ENCODE measurements around the gene UBE3D. TPM values are rescaled to one million over a fixed set of nuclear protein-coding genes. Genes with fewer than 3 reads are reported as not detected.

UBE3D gene
- total RNA-seq, 1 experiment from 2014 or later = 10.9 TPM

DNA sequence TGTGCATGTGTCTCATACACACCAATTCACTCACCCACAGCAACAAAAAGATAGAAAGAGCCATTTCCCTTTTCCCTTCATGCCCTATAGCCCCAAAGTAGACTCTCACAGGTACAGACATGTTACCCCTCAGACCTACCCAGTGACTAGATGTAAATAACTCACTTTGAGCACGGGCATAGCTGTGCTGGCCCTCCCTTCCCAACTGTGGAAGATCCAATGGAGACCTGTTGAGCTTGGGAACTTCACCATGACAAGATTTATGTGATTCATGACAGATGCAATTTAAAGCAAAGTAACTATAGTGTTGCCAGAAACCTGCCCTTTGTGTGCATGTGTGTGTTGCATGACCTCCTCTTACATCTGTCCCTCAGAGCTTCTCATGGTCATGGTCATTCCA, 175.4 kb downstream of the UBE3D start:
- H3K9me3 ChIP-seq = no peaks in the 10 kb centered on the region
- no peaks in the 10 kb centered on the region for H3K4me1 ChIP-seq
- no peak for TF ChIP-seq CTCF (IDR thresholded peaks at IDR 0.05; ENCODE audit: insufficient read depth in 1 of 2, low read depth in 1 of 2, low read length in 1 of 2, severe bottlenecking in 1 of 2, unreplicated experiment in 1 of 2)
- Mint-ChIP-seq H3K36me3 (ENCODE audit: insufficient read depth, unreplicated experiment) (no peaks in the 10 kb centered on the region), H3K4me3 (ENCODE audit: unreplicated experiment) (no peak overlapping the region), H3K9me3 (ENCODE audit: unreplicated experiment) (no peaks in the 10 kb centered on the region), H3K27me3 (ENCODE audit: insufficient read depth, unreplicated experiment) (no peaks in the 10 kb centered on the region), H3K27ac (ENCODE audit: unreplicated experiment) (no peak overlapping the region), H3K4me1 (ENCODE audit: low read depth, unreplicated experiment) (no peaks in the 10 kb centered on the region)
- ChIA-PET POLR2A (no interaction called here), CTCF (no interaction called here)
- no peak for DNase-seq
- no TSS peak for BruUV-seq (replicated peaks)
- no peaks in the 10 kb centered on the region for H3K27me3 ChIP-seq (replicated peaks; ENCODE audit: control insufficient read depth, insufficient read depth, low read length)
- H3K4me3 ChIP-seq (ENCODE audit: low read depth, low read length) = no peak overlapping the region
- H3K36me3 ChIP-seq (ENCODE audit: control insufficient read depth, insufficient read depth, low read length) = no peaks in the 10 kb centered on the region
- intact Hi-C loops (cut with micrococcal nuclease; ENCODE audit: unreplicated experiment) = no loop called here

GRCh38 chr6:82889143-82889542, 176.5 kb downstream of the UBE3D start:
- H3K36me3 Mint-ChIP-seq (ENCODE audit: insufficient read depth, unreplicated experiment) = no peaks in the 10 kb centered on the region
- no peak for TF ChIP-seq CTCF (IDR thresholded peaks at IDR 0.05; ENCODE audit: insufficient read depth in 1 of 2, low read depth in 1 of 2, low read length in 1 of 2, severe bottlenecking in 1 of 2, unreplicated experiment in 1 of 2)
- ChIA-PET CTCF (no interaction called here), POLR2A (no interaction called here)
- no peaks in the 10 kb centered on the region for H3K9me3 ChIP-seq
- no peak overlapping the region for H3K4me3 Mint-ChIP-seq (ENCODE audit: unreplicated experiment)
- no peaks in the 10 kb centered on the region for H3K27me3 ChIP-seq (replicated peaks; ENCODE audit: control insufficient read depth, insufficient read depth, low read length)
- H3K27ac Mint-ChIP-seq (ENCODE audit: unreplicated experiment) = no peak overlapping the region
- intact Hi-C loops (cut with micrococcal nuclease; ENCODE audit: unreplicated experiment) = no loop called here
- no peak for DNase-seq
- peaks cover 2% of the 10 kb centered on the region for H3K27me3 Mint-ChIP-seq (ENCODE audit: insufficient read depth, unreplicated experiment)
- no TSS peak for BruUV-seq (replicated peaks)
- H3K4me3 ChIP-seq (ENCODE audit: low read depth, low read length) = no peak overlapping the region
- H3K4me1 ChIP-seq = no peaks in the 10 kb centered on the region
- H3K36me3 ChIP-seq (ENCODE audit: control insufficient read depth, insufficient read depth, low read length) = no peaks in the 10 kb centered on the region
- H3K4me1 Mint-ChIP-seq (ENCODE audit: low read depth, unreplicated experiment) = no peaks in the 10 kb centered on the region
- H3K9me3 Mint-ChIP-seq (ENCODE audit: unreplicated experiment) = no peaks in the 10 kb centered on the region

DNA sequence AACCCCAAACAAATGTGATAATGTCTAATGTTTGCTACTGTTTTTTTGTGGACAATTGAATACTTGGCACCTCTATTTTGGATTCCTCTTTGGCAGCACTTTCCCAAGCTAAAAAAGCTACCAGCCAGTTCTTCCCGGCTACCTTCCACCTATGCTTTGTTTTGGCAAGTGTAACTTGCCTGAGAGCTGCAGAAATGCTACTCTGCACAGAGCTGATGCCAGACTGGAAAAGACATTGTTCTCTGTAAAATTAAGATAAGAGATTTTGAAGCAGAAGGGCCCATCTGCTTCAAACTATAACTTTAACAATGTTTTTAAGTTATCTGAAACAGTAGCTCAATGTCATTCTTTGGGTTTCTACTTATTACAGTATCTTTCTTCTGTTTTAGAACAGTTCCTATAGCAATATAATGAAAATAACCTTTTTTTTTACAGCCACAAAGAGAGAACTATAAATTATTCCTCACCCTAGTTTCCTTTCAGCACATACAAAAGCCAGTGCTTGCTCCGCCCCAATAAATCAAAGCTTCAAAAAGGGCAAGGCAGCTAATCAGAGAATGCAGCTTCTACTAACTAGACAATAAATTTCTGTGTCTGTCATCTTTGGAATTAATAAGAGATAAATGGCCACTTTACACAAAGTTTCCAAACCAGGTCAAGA, 183.1 kb downstream of the UBE3D start:
- BruUV-seq (replicated peaks) = no TSS peak
- POLR2A ChIA-PET = no interaction called here
- intact Hi-C loops (cut with micrococcal nuclease; ENCODE audit: unreplicated experiment) = no loop called here
- H3K36me3 ChIP-seq (ENCODE audit: control insufficient read depth, insufficient read depth, low read length) = no peaks in the 10 kb centered on the region
- no peak overlapping the region for H3K4me3 Mint-ChIP-seq (ENCODE audit: unreplicated experiment)
- no peaks in the 10 kb centered on the region for H3K4me1 Mint-ChIP-seq (ENCODE audit: low read depth, unreplicated experiment)
- peaks cover 4% of the 10 kb centered on the region for H3K27me3 Mint-ChIP-seq (ENCODE audit: insufficient read depth, unreplicated experiment)
- DNase-seq = no peak
- no peak overlapping the region for H3K4me3 ChIP-seq (ENCODE audit: low read depth, low read length)
- H3K27me3 ChIP-seq (replicated peaks; ENCODE audit: control insufficient read depth, insufficient read depth, low read length) = no peaks in the 10 kb centered on the region
- CTCF ChIA-PET = no interaction called here
- H3K27ac Mint-ChIP-seq (ENCODE audit: unreplicated experiment) = no peak overlapping the region
- no peaks in the 10 kb centered on the region for H3K9me3 ChIP-seq
- no peak for TF ChIP-seq CTCF (IDR thresholded peaks at IDR 0.05; ENCODE audit: insufficient read depth in 1 of 2, low read depth in 1 of 2, low read length in 1 of 2, severe bottlenecking in 1 of 2, unreplicated experiment in 1 of 2)
- H3K4me1 ChIP-seq = no peaks in the 10 kb centered on the region
- no peaks in the 10 kb centered on the region for H3K36me3 Mint-ChIP-seq (ENCODE audit: insufficient read depth, unreplicated experiment)
- H3K9me3 Mint-ChIP-seq (ENCODE audit: unreplicated experiment) = no peaks in the 10 kb centered on the region

Data from Caco-2 (cell line).